Activated effector memory CD4-positive, alpha-beta T cell treated with anti-CD3 and anti-CD28 coated beads, Interleukin-2, amount 50 U/mL, for 16 hours (primary cell): ENCODE measurements around the gene PWP2.
"Not testable (repeated sequence)": the region's sequence is repeated elsewhere in the genome, so short reads cannot be mapped to it uniquely, and the experiment has no call there.

ENCODE experiments used
- DNase-seq: peaks from one replicate; pipeline ENCODE4 v3.0.0-alpha.2; 2020

Gene PWP2

DNA sequence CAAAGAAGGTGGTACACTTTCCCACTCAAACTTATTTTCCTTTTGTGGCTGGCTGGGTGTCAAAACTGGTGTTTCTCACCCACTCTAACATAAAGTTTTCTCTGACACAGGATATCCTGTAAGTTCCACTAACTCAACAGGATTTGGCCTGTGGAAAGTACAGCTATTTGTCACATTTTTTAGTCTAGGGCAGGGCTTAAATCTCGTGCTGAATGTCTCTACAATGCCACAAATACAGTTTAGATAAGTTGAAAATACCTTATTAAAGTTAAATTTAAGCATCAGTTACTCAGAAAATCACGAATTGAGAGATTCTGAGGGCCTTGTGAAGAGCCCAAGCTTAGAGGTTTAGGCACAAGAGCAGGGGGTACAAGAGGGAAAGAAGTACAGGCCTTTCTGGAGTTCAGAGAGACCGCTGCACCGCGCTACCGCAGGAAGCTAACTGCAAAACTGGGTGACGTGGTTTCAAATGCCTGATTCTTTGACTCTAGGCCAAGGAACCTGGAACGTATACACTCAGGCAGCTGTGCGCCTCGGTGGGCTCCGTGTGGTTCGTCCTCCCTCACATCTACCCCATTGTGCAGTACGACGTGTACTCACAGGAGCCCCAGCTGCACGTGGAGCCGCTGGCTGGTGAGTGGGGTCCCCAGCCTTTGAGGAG lies 23.4 kb upstream of the PWP2 start:
- peak; percentile 81 for DNase-seq

DNA sequence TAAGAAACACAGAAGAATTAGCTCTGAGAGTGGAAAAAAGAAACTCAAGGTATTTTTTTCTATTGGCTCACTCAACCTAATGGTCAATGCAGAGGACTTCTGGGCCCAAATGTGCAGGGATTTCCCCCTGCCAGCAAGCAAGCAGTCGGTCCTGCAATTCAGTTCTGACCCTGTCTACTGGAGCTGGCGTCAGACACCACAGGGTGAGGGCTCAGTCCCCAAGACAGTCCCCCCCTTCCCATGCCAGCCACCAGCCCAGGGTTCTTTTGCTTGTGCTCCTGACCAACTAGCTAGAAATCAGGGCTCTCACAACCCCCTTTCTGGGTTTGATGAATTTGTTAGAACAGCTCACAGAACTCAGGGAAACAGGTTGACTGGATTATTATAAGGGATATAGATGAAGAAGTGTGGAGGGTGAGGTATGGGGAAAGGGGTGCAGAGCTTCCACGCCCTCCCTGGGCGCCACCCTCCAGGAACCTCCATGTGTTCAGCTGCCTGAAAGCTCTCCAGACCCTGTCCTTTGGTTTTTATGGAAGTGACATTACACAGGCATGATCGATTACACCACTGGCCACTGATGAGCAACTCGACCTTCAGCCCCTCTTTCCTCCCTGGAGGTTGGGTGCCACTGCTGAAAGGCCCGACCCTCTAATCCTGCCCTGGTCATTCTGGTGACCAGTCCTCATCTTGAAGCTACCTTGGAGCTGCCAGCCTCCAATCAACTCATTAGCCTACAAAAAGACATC lies 22.5 kb upstream of the PWP2 start:
- peak; percentile 66 for DNase-seq

DNA sequence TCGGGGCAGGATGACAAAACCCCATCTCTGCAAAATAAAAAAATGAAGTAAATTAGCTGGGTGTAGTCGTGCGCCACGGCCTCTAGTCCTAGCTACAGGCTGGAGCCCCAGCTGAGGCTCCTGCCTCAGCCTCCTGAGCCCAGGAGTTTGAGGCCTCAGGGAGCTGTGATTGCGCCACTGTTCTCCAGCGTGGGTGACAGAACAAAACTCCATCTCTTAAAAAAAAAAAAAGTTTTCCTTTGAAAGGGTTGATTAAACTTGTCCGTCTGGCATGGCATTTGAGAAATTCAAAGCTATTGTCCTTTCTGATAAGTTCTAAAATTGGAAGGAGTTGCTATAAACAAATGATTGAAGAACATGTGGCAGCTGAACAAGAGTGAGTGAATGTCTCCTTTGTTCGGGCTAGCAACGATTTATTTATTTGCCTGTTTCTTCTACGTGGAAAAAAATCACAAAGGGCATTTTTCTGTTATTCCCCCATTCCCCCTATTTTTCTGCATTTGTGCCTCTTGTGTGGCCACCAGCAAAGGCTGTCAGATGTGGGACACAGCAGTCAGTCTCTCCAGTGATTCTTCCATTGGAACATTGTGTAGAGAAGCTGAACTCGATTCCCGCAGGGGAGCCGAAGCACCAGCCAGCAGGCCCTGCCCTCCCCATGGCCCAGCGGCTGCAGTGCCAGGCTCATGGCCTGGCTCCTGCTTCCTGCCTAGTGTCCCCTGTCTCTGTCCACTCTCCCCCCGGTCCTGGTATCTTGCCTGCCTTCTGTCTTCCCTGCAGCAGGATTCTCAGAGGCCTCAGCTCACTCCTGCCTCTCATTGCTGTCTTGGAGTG lies 21.5 kb upstream of the PWP2 start:
- no peak for DNase-seq

DNA sequence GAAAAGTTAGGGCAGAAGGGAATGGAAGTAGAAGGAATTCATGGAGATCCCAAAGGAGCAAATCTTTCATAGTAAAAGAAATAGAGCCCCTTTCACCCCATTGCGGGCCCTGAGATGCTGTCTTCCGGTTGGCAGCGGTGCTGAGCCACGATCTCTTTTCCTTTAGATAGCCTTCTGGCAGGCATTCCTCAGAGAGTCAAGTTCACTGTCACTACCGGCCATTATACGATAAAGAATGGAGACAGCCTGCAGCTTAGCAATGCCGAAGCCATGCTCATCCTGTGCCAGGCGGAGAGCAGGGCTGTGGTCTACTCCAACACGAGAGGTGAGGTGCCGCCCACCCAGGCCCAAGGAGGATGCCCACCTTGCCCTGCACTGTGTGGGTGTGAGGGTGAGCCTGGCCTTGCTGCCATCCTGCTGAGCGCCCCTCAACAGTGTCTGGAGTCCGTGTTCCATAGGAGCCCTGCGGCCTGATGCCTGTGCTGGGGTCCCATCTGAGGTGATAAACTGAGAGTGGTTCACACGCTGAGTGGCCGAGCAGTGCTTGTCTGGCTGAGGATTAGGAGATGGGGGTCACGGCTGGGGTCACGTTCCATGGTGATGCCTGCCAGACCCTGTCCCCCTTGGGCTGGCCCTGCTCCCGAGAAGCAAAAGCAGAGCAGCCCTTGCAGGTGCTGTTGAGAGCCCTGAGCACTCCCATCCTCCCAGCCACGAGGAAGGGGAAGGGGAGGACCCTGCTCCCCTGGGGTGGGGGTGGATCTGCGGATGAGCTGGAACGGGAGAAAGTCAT lies 20.4 kb upstream of the PWP2 start:
- no peak for DNase-seq

DNA sequence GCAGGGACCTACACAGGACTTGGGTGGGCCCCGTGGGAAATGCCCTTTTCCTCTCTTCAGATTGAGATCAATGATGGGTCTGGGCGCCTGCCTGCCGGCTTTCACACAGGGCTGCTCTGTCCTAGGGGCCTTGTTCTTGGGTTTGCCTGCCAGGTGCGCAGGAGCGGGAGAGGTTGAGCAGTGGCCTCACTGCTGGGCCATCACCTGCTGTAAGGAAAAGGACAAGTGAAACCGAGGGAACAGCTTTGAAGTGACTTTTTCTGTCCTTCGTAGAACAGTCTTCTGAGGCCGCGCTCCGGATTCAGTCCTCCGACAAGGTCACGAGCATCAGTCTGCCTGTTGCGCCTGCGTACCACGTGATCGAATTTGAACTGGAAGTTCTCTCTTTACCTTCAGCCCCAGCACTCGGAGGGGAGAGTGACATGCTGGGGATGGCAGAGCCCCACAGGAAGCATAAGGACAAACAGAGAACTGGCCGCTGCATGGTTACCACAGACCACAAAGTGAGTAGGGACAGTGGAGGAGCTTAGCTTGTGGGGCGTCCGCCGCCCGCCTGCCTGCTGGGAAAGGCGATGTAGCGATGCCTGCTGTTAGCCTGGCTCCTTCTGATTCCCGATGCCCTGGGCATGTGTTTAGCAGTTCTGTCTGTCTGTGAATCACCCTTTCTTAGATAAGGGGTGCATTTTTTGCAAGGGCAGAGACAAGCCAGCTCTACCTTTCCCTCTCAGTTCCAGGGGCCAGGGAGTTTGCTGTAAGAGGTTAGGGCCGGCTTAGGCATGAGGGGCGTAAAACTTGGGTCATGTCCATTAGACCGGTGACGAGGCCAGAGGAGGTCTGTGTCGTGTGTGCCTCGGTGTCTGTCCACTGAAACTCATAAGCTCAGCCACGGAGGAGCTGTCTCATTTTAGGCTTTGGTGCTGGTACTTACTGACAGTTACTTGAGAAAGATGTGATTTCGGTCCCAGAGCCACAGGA lies 19.5 kb upstream of the PWP2 start:
- no peak for DNase-seq

DNA sequence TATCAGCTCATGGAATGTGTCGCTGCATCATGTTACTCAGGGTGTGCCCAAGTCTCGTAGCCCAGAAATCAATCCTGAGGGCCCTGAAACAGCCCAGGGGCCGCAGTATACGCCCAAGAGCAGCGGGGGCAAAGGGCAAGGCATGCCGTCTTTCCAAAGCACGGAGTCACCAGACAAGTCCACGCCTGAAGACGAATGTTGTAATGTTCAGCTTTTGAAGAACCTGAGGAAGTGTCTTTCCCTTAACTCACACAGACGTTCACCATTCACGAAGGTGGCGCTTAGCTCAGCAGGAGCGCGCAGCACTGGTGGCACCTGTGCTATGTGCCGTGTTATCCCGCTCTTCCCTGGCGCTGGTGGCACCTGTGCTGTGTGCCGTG lies 18.8 kb upstream of the PWP2 start:
- no peak for DNase-seq

DNA sequence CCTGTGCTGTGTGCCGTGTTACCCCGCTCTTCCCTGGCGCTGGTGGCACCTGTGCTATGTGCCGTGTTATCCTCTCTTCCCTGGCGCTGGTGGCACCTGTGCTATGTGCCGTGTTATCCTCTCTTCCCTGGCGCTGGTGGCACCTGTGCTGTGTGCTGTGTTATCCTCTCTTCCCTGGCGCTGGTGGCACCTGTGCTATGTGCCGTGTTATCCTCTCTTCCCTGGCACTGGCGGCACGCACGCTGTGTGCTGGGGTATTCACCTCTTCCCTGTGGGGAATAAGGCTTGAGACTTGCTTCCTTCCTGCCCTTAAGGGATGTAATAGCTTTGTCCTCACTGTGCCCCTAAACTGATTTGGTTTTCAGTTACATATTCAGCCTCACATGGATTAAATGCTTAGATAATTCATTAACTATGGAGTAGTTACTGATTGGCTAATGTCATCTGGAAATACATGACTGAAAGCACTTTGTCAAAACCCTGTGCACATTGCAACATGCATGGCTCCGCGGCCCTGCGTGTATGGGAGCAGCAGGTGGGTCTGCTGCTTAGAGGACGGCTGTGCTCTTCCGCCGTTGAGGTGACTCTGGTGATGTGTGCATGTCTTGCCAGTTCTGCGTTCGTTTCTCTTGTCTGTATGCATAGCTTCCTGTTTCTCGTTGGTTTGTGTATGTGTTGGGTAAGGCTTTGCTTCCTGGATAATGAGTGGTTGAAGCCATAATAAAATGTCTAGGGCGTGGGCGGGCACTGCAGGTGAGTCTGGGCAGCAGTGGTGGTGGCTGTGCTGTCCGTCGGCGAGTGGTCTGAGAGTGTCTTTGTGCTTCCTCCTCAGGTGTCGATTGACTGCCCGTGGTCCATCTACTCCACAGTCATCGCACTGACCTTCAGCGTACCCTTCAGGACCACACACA lies 17.9 kb upstream of the PWP2 start:
- peak; percentile 74 for DNase-seq

DNA sequence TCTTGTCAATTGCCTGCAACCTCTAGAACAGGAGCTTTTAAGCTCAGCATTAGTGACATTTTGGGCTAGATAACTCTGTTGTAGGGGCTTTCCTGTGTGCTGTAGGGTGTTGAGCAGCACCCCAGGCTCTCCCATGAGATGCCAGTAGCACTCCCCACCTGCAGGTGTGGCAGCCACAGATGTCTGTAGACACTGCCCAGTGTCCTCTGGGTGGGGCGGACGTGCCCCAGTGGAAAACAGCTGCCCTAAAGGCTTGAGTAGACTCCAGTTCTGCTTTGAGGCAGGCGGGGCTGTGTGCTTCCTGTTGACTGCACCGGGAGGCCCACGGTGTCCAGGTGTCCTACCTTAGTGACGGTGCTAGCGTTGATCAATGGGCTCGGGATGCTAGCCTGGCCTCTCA lies 16.9 kb upstream of the PWP2 start:
- DNase-seq: no peak

DNA sequence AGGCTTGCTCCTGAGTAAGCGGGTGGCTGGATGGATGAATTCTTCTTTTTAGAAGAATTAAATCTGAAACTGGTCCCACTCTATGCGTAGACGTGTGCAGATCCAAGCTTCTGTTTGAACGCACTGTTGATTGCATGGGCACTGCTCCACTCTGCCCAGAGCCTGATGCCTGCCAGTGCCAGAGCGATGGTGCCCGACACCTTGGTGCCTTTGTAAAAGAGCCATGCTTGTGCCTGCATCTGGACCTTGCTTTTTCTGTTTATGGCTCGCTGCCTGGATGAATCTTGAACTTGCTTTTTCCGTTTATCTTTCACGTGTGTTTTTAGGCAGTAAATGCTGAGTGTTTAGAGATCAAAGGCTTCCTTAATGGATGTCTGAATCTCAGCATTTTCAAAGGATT lies 15.0 kb upstream of the PWP2 start:
- no peak for DNase-seq

DNA sequence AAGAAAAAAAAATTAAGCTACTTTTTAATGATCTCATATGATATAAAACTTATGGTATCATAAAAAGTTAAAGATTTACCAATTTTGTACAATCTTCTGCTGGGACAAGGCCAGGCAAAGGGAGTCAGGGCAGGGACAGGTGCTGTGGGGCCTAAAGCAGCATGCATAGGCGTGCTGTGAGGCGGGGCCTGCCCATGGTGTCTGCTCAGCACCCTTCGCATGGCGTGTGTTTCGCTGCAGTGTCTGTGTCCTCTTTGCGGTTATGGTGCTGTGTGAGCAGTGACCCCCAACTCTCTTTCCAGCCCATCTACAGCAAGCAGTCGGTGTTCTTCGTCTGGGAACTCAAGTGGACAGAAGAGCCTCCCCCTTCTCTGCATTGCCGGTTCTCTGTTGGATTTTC lies 13.4 kb upstream of the PWP2 start:
- DNase-seq: no peak

DNA sequence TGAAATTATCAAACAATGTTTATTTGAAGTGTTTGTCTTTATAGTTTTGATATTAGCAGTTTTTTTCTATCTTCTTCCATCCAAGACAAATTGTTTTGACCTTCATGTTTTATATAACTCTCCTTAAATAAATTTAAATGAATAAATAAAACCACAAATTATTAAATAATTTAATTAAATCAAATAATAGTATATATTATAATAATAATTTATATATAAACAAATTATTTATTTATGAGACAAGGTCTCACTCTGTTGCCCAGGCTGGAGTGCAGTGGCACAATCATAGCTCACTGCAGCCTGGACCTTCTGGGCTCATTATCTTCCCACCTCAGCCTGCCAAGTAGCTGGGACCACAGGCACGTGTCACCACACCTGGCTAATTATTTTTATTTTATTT lies 12.4 kb upstream of the PWP2 start:
- no peak for DNase-seq

DNA sequence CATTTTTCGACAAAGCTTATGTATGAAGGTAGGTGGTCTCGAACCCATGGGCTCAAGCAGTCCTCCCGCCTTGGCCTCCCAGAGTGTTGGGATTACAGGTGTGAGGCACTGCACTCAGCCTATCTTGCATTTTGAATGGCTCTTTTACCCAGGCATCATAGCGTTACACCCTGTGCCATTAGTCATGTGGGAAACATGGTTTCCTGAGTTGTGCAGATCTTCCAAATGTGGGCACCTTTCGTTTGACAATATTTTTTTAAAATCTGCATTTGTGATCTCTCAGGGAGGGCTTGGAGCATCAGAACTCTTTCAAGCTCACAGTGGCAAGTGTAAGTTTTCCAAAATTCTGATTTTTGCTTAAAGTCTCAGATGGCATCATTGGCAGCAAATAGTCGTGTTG lies 8.7 kb upstream of the PWP2 start:
- not testable (repeated sequence) for DNase-seq

DNA sequence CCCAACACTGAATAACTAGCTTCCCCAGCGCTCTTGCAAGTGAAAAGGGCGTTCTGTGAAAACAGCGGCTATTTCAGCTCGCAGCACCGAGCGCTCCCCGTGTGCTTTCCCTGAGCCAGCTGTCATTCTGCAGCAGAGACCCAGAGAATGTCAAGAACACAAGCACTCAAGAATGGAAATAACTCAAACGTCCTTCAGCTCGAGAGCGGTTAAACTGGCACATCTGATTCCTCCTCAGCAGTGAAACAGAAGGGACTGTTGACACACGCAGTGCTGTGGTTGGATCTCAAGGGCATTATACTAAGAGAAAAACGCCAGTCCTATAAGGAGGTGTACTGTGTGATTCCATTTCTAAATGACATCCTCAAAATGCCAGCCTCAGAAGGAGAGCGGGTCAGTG lies 8.2 kb upstream of the PWP2 start:
- DNase-seq: not testable (repeated sequence)

DNA sequence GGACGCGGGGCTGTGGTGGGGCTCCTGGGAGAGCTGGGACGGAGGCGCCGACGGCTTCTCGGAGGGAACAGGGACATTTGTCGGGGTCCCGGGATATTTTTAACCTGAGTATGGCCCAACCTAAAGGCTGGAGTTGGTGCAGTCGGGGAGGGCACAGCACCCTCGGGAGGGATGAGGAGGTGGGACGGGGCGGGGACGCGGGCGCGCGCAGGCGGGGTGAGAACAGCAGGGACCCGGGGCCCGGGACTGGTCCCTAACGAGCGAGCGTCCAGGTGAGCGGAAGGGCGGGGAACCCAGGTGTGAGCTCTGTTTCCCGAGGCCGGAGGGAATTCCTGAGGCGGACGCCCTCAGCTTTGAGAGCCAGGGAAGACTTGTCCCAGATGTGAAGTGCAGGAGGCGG lies 390 bp downstream of the PWP2 start:
- DNase-seq: not testable (repeated sequence)

DNA sequence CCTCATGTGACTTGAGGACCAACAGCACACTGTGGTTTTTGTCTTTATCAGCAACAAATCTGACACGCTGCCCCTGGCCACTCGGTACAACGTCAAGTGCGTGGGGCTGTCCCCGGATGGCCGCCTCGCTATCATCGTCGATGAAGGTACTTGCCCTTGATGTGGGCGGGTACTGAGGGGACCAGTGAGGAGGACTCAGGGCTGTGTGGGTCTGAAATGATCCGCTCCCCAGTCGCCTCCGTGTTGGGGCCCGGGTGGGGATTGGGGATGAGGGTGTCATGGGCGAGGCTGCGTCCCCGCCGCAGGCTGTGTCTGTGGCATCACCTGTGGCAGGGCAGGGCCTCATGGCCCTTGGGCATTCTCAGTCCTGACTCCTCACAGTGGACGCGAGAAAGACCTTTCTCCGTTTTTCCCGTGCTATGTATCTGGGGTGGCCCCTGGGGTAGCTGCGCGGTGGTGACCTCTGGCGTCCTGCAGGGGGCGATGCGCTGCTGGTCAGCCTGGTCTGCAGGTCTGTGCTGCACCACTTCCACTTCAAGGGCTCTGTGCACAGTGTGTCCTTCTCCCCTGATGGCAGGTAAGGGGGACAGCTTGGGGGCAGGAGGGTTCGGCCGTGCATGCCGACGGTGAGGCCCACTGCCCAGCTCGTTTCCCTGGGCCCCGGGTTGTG lies 6.6 kb downstream of the PWP2 start:
- DNase-seq: not testable (repeated sequence)

DNA sequence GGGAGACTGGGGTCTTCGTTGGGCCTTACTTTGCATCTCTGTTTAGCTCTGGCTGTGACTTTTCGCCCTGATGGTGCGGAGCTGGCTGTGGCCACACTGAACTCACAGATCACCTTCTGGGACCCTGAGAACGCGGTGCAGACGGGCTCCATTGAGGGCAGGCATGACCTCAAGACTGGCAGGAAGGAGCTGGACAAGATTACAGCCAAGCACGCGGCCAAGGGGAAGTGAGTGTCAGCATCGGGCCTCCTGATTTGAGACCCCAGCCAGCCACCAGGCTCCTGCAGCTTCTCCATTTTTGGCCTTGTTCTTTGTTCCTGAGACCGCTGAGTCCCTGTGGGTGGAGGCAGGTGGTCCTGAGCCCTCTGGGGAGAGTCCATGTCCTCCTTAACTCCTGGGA lies 14.9 kb downstream of the PWP2 start:
- not testable (repeated sequence) for DNase-seq

DNA sequence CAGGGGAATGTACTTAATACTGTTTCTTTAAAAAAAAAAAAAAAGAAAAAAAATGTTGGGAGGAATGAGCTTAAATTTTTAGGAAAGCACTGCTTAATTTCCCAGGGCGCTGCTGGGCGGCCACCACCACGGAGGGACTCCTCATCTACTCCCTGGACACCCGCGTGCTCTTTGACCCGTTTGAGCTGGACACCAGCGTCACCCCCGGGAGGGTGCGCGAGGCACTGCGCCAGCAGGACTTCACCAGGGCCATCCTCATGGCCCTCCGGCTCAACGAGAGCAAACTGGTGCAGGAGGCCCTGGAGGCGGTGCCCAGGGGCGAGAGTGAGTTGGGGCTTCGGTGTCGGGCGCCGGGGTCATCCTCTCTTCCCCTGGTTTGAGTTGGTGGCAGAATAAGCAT lies 20.6 kb downstream of the PWP2 start:
- DNase-seq: not testable (repeated sequence)

DNA sequence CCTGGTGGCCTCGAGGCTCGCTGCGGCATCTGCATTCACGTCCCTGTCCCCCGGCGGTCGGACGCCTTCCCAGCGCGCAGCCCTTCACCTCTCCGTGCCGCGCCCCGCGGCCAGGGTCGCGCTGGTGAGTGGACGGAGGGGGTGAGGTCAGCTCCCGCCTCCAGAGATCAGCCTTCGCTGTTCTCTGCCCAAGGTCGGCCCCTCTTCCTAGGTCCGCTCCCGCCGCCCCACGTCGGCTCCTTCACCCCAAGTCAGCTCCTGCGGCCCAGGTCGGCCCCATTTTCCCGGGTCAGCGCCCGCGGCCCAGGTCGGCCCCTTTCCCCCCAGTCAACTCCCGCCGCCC lies 26.5 kb downstream of the PWP2 start:
- not testable (repeated sequence) for DNase-seq

DNA sequence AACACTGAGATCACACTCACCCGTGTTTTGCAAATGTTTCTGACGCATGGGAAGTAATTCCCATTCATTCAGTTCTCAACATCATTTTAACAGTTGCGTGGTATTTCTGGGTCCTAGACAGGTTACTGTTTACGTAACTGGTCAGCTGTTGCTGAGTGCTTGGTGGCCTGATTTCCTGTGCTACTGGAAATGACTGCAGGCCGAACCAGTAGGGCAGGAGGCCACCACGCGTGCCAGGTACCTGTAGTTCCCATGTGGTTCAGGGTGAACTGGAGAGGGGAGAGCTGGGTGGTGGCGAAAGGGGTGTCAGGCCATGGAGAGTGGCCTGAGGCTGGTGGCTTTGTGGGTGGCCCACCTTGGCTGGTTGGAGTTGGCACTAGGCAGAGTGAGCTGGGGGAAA lies 27.5 kb downstream of the PWP2 start:
- DNase-seq: not testable (repeated sequence)

DNA sequence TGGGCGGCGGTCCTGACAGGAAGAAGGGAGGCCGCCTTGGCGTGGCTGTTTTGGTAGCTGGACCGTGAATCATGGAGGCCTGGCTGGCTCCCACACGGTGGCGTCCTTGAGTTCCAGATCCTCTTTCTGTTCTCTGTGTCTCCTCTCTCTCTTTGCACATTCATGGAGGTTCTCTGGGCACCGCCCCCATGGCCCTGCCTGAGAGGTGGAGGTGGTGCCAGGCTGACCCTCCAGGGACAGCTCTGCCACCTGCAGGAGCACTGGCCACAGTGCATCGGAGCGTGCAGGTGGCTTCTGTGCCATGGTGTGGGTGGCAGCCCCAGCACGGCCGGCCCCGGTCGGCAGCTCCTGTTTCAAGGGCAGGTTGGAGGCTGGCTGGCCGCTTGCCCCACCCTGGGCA lies 30.8 kb downstream of the PWP2 start:
- not testable (repeated sequence) for DNase-seq
